Stimulated activated memory B cell treated with anti-CD40 and anti-IgM and Interleukin-4, amounts not matched to agents 10 μg/mL and 1 μg/mL and 100 μg/mL, for 72 hours (primary cell): ENCODE results near the gene ZBTB16.

ENCODE experiments used
- ATAC-seq: fragments of 150-1000 bp; cut with Tn5 transposase; 2 replicates; pipeline ENCODE4 v1.10.0; 2021
- H3K27ac Mint-ChIP-seq: one replicate; pipeline ENCODE4 v1.8.0; 2022; ENCODE audit warnings: mild to moderate bottlenecking, mixed read lengths
- H3K27me3 Mint-ChIP-seq: one replicate; pipeline ENCODE4 v1.8.0; 2022; ENCODE audit warnings: mixed read lengths
- H3K36me3 Mint-ChIP-seq: one replicate; pipeline ENCODE4 v1.8.0; 2022; ENCODE audit warnings: mixed read lengths
- H3K4me1 Mint-ChIP-seq: one replicate; pipeline ENCODE4 v1.8.0; 2022; ENCODE audit warnings: mixed read lengths
- H3K4me3 Mint-ChIP-seq: one replicate; pipeline ENCODE4 v1.8.0; 2022; ENCODE audit warnings: mild to moderate bottlenecking, moderate library complexity, mixed read lengths
- H3K9me3 Mint-ChIP-seq: one replicate; pipeline ENCODE4 v1.8.0; 2022; ENCODE audit warnings: mixed read lengths

The ZBTB16 gene

GRCh38 chr11:114115451-114115928, 56.0 kb downstream of the ZBTB16 start:
- Mint-ChIP-seq H3K27ac (no peak overlapping the region), H3K36me3 (no peaks in the 10 kb centered on the region), H3K4me1 (peaks cover 7% of the 10 kb centered on the region), H3K9me3 (no peaks in the 10 kb centered on the region), H3K4me3 (no peak overlapping the region), H3K27me3 (peaks cover 74% of the 10 kb centered on the region)
- no peak for ATAC-seq

- Mint-ChIP-seq H3K27ac (no peak overlapping the region), H3K4me1 (peaks cover 6% of the 10 kb centered on the region), H3K9me3 (no peaks in the 10 kb centered on the region), H3K4me3 (no peak overlapping the region), H3K27me3 (peaks cover 72% of the 10 kb centered on the region), H3K36me3 (no peaks in the 10 kb centered on the region)
- ATAC-seq = no peak
Observed at GRCh38 chr11:114116357-114116756, 56.8 kb downstream of the ZBTB16 start.

- no peak overlapping the region for H3K27ac Mint-ChIP-seq
- ATAC-seq = no peak
- peaks cover 68% of the 10 kb centered on the region for H3K27me3 Mint-ChIP-seq
Observed at GRCh38 chr11:114116800-114117199, 57.3 kb downstream of the ZBTB16 start.

GRCh38 chr11:114120606-114121005, 61.1 kb downstream of the ZBTB16 start:
- H3K4me3 Mint-ChIP-seq = no peak overlapping the region
- peaks cover 30% of the 10 kb centered on the region for H3K27me3 Mint-ChIP-seq
- H3K27ac Mint-ChIP-seq = no peak overlapping the region
- no peaks in the 10 kb centered on the region for H3K36me3 Mint-ChIP-seq
- no peak for ATAC-seq
- no peaks in the 10 kb centered on the region for H3K9me3 Mint-ChIP-seq
- no peaks in the 10 kb centered on the region for H3K4me1 Mint-ChIP-seq

More at GRCh38 chr11:114116800-114117199, 57.3 kb downstream of the ZBTB16 start:
- no peaks in the 10 kb centered on the region for H3K9me3 Mint-ChIP-seq
- no peak overlapping the region for H3K4me3 Mint-ChIP-seq
- peaks cover 1% of the 10 kb centered on the region for H3K4me1 Mint-ChIP-seq
- H3K36me3 Mint-ChIP-seq = no peaks in the 10 kb centered on the region

- H3K4me3 Mint-ChIP-seq = no peak overlapping the region
- no peaks in the 10 kb centered on the region for H3K36me3 Mint-ChIP-seq
- H3K4me1 Mint-ChIP-seq = no peaks in the 10 kb centered on the region
- H3K27me3 Mint-ChIP-seq = peaks cover 29% of the 10 kb centered on the region
- no peak for ATAC-seq
- no peaks in the 10 kb centered on the region for H3K9me3 Mint-ChIP-seq
- H3K27ac Mint-ChIP-seq = no peak overlapping the region
Observed at GRCh38 chr11:114121138-114121537, 61.6 kb downstream of the ZBTB16 start.

GRCh38 chr11:114121804-114122504, 62.4 kb downstream of the ZBTB16 start:
- no peak overlapping the region for H3K27ac Mint-ChIP-seq
- H3K9me3 Mint-ChIP-seq = no peaks in the 10 kb centered on the region
- no peaks in the 10 kb centered on the region for H3K4me1 Mint-ChIP-seq
- no peak for ATAC-seq
- no peaks in the 10 kb centered on the region for H3K36me3 Mint-ChIP-seq
- no peak overlapping the region for H3K4me3 Mint-ChIP-seq
- H3K27me3 Mint-ChIP-seq = peaks cover 28% of the 10 kb centered on the region

GRCh38 chr11:114122686-114123085, 63.2 kb downstream of the ZBTB16 start:
- Mint-ChIP-seq H3K27ac (no peak overlapping the region), H3K27me3 (peaks cover 27% of the 10 kb centered on the region), H3K4me1 (no peaks in the 10 kb centered on the region), H3K9me3 (no peaks in the 10 kb centered on the region), H3K4me3 (no peak overlapping the region), H3K36me3 (no peaks in the 10 kb centered on the region)
- ATAC-seq = no peak

GRCh38 chr11:114123692-114124330, 64.3 kb downstream of the ZBTB16 start:
- no peaks in the 10 kb centered on the region for H3K9me3 Mint-ChIP-seq
- no peaks in the 10 kb centered on the region for H3K36me3 Mint-ChIP-seq
- H3K27ac Mint-ChIP-seq = no peak overlapping the region
- ATAC-seq = no peak
- H3K4me1 Mint-ChIP-seq = no peaks in the 10 kb centered on the region
- H3K4me3 Mint-ChIP-seq = no peak overlapping the region
- peaks cover 25% of the 10 kb centered on the region for H3K27me3 Mint-ChIP-seq

GRCh38 chr11:114124601-114125144, 65.2 kb downstream of the ZBTB16 start:
- peak; percentile 34 for ATAC-seq
- Mint-ChIP-seq H3K9me3 (no peaks in the 10 kb centered on the region), H3K27ac (no peak overlapping the region), H3K4me1 (no peaks in the 10 kb centered on the region), H3K27me3 (peaks cover 30% of the 10 kb centered on the region), H3K36me3 (no peaks in the 10 kb centered on the region), H3K4me3 (no peak overlapping the region)

- no peak overlapping the region for H3K4me3 Mint-ChIP-seq
- no peak overlapping the region for H3K27ac Mint-ChIP-seq
- H3K36me3 Mint-ChIP-seq = no peaks in the 10 kb centered on the region
- H3K9me3 Mint-ChIP-seq = no peaks in the 10 kb centered on the region
- ATAC-seq = no peak
- H3K4me1 Mint-ChIP-seq = no peaks in the 10 kb centered on the region
- peaks cover 29% of the 10 kb centered on the region for H3K27me3 Mint-ChIP-seq
Observed at GRCh38 chr11:114125531-114125930, 66.0 kb downstream of the ZBTB16 start.

- Mint-ChIP-seq H3K4me1 (no peaks in the 10 kb centered on the region), H3K9me3 (no peaks in the 10 kb centered on the region), H3K4me3 (no peak overlapping the region), H3K36me3 (no peaks in the 10 kb centered on the region), H3K27ac (no peak overlapping the region), H3K27me3 (peaks cover 25% of the 10 kb centered on the region)
- ATAC-seq = no peak
Observed at GRCh38 chr11:114125959-114126358, 66.4 kb downstream of the ZBTB16 start.

GRCh38 chr11:114128399-114128798, 68.9 kb downstream of the ZBTB16 start:
- H3K4me3 Mint-ChIP-seq = no peak overlapping the region
- no peaks in the 10 kb centered on the region for H3K36me3 Mint-ChIP-seq
- H3K9me3 Mint-ChIP-seq = no peaks in the 10 kb centered on the region
- H3K27me3 Mint-ChIP-seq = peaks cover 22% of the 10 kb centered on the region
- H3K27ac Mint-ChIP-seq = no peak overlapping the region
- ATAC-seq = no peak
- H3K4me1 Mint-ChIP-seq = peaks cover 6% of the 10 kb centered on the region

GRCh38 chr11:114129142-114129541, 69.6 kb downstream of the ZBTB16 start:
- H3K9me3 Mint-ChIP-seq = no peaks in the 10 kb centered on the region
- H3K27ac Mint-ChIP-seq = no peak overlapping the region
- no peak overlapping the region for H3K4me3 Mint-ChIP-seq
- peaks cover 6% of the 10 kb centered on the region for H3K4me1 Mint-ChIP-seq
- peaks cover 22% of the 10 kb centered on the region for H3K27me3 Mint-ChIP-seq
- no peaks in the 10 kb centered on the region for H3K36me3 Mint-ChIP-seq
- no peak for ATAC-seq

- Mint-ChIP-seq H3K27me3 (peaks cover 22% of the 10 kb centered on the region), H3K9me3 (no peaks in the 10 kb centered on the region), H3K4me3 (no peak overlapping the region), H3K36me3 (no peaks in the 10 kb centered on the region), H3K4me1 (peaks cover 6% of the 10 kb centered on the region), H3K27ac (no peak overlapping the region)
- ATAC-seq = no peak
Observed at GRCh38 chr11:114129699-114130098, 70.2 kb downstream of the ZBTB16 start.

- Mint-ChIP-seq H3K4me3 (no peak overlapping the region), H3K27me3 (peaks cover 22% of the 10 kb centered on the region), H3K27ac (no peak overlapping the region), H3K9me3 (no peaks in the 10 kb centered on the region), H3K4me1 (peaks cover 6% of the 10 kb centered on the region), H3K36me3 (no peaks in the 10 kb centered on the region)
- no peak for ATAC-seq
Observed at GRCh38 chr11:114130115-114130576, 70.6 kb downstream of the ZBTB16 start.
